HUES6 (cell line): ENCODE results near the gene BPGM.
"Not testable (repeated sequence)": the region's sequence is repeated elsewhere in the genome, so short reads cannot be mapped to it uniquely, and the experiment has no call there.

Experiments
- H3K27ac ChIP-seq: 2 replicates; pipeline ENCODE4 v1.7.0; 2013; ENCODE audit warnings: low read depth, mild to moderate bottlenecking, low read length, inconsistent platforms
- H3K27me3 ChIP-seq: 2 replicates; pipeline ENCODE4 v1.6.1; 2013; ENCODE audit warnings: low read length; ENCODE audit not compliant: control insufficient read depth, insufficient read depth
- H3K36me3 ChIP-seq: 2 replicates; pipeline ENCODE4 v1.6.1; 2013; ENCODE audit warnings: low read length; ENCODE audit not compliant: control insufficient read depth, insufficient read depth
- H3K4me1 ChIP-seq: 2 replicates; pipeline ENCODE4 v1.6.1; 2013; ENCODE audit warnings: low read length; ENCODE audit not compliant: control insufficient read depth, insufficient read depth
- H3K4me3 ChIP-seq: 2 replicates; pipeline ENCODE4 v1.5.1; 2013; ENCODE audit warnings: low read depth, low read length
- H3K9ac ChIP-seq: one replicate; pipeline ENCODE4 v1.6.1; 2013; ENCODE audit warnings: mild to moderate bottlenecking, low read length
- H3K9me3 ChIP-seq: 2 replicates; pipeline ENCODE4 v1.6.1; 2013; ENCODE audit warnings: low read depth, low read length; ENCODE audit not compliant: control insufficient read depth, insufficient read depth

BPGM gene

GRCh38 chr7:134632052-134632451 lies 14.6 kb upstream of the BPGM start:
- Histone ChIP-seq H3K36me3 (no peaks in the 10 kb centered on the region), H3K27me3 (peaks cover 12% of the 10 kb centered on the region; the same call in 1 of the 2 replicates), H3K4me3 (no peak overlapping the region), H3K27ac (no peak overlapping the region), H3K4me1 (no peaks in the 10 kb centered on the region), H3K9ac (no peak overlapping the region), H3K9me3 (no peaks in the 10 kb centered on the region)

GRCh38 chr7:134632937-134633540 lies 13.6 kb upstream of the BPGM start:
- Histone ChIP-seq H3K4me3 (no peak overlapping the region), H3K27ac (no peak overlapping the region), H3K27me3 (peaks cover 3% of the 10 kb centered on the region; the same call in 1 of the 2 replicates), H3K9ac (no peak overlapping the region), H3K36me3 (no peaks in the 10 kb centered on the region), H3K9me3 (no peaks in the 10 kb centered on the region), H3K4me1 (no peaks in the 10 kb centered on the region)

DNA sequence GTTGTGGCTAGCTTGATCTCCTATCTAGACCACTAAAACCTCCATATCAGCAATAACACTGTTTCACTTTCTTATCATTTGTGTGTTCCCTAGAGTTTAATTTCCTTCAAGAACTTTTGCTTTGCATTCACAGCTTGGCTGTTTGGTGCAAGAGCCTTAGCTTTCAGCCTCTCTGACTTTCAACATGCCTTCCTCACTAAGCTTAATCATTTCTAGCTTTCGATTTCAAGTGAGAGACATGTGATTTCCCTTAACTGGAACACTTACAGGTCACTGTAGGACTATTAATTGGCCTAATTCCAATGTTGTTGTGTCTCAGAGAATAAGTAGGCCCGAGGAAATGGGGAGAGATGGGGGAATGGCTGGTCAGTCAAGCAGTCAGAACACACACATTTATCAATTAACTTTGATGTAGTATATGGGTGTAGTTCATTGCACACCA lies 10.6 kb upstream of the BPGM start:
- Histone ChIP-seq H3K27me3 (no peaks in the 10 kb centered on the region; the same call in 1 of the 2 replicates), H3K4me1 (no peaks in the 10 kb centered on the region), H3K9ac (no peak overlapping the region), H3K27ac (no peak overlapping the region), H3K36me3 (no peaks in the 10 kb centered on the region), H3K4me3 (no peak overlapping the region), H3K9me3 (no peaks in the 10 kb centered on the region)

GRCh38 chr7:134637441-134637840 lies 9.2 kb upstream of the BPGM start:
- H3K27me3 ChIP-seq: no peaks in the 10 kb centered on the region
- no peak overlapping the region for H3K9ac ChIP-seq
- H3K27ac ChIP-seq: no peak overlapping the region
- no peak overlapping the region for H3K4me3 ChIP-seq
- no peaks in the 10 kb centered on the region for H3K9me3 ChIP-seq
- H3K36me3 ChIP-seq: no peaks in the 10 kb centered on the region
- H3K4me1 ChIP-seq: no peaks in the 10 kb centered on the region

GRCh38 chr7:134637934-134638719 lies 8.5 kb upstream of the BPGM start:
- H3K4me1 ChIP-seq: no peaks in the 10 kb centered on the region
- no peak overlapping the region for H3K9ac ChIP-seq
- no peak overlapping the region for H3K4me3 ChIP-seq
- H3K9me3 ChIP-seq: no peaks in the 10 kb centered on the region
- no peaks in the 10 kb centered on the region for H3K27me3 ChIP-seq
- no peak overlapping the region for H3K27ac ChIP-seq
- no peaks in the 10 kb centered on the region for H3K36me3 ChIP-seq

GRCh38 chr7:134639061-134639460 lies 7.6 kb upstream of the BPGM start:
- no peak overlapping the region for H3K27ac ChIP-seq
- no peak overlapping the region for H3K4me3 ChIP-seq
- no peaks in the 10 kb centered on the region for H3K4me1 ChIP-seq
- no peaks in the 10 kb centered on the region for H3K27me3 ChIP-seq
- no peaks in the 10 kb centered on the region for H3K36me3 ChIP-seq
- H3K9me3 ChIP-seq: no peaks in the 10 kb centered on the region
- H3K9ac ChIP-seq: no peak overlapping the region

DNA sequence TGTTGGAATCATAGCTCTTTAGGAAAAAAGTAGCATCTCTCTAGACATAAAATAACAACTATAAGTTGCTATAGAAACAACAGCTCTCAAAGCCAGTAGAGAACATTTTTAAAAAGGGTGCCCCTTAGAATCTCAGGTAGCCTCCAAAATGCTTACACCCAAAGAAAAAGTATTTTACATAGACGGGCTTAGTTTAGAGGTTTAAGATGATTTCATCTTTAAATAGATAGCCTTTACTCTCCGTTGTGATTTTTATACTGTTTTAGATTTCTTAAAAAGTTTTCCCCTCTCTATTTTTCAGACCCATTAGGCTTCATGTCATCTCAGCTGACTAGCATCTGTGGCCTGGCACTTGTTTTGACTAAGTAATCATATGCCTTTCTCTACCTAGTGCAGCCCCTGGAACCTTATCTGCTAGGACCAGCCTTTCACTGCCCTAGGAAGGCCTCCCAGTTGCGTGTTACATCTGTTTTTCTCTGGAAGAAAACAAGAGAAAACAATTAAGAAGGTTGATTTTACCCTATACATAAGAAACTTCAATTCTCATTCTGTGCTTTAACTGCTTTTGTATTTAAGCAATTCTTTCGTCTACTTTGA lies 6.9 kb upstream of the BPGM start:
- Histone ChIP-seq H3K27me3 (no peaks in the 10 kb centered on the region), H3K27ac (no peak overlapping the region), H3K4me3 (no peak overlapping the region), H3K9ac (no peak overlapping the region), H3K9me3 (no peaks in the 10 kb centered on the region), H3K4me1 (no peaks in the 10 kb centered on the region), H3K36me3 (no peaks in the 10 kb centered on the region)

- Histone ChIP-seq H3K9ac (no peak overlapping the region), H3K27me3 (no peaks in the 10 kb centered on the region), H3K4me1 (no peaks in the 10 kb centered on the region), H3K4me3 (no peak overlapping the region), H3K9me3 (no peaks in the 10 kb centered on the region), H3K36me3 (no peaks in the 10 kb centered on the region), H3K27ac (no peak overlapping the region)
Observed at GRCh38 chr7:134640842-134641715, 5.6 kb upstream of the BPGM start.

GRCh38 chr7:134641981-134642380 lies 4.7 kb upstream of the BPGM start:
- not testable (repeated sequence) for H3K4me1 ChIP-seq, H3K27me3 ChIP-seq, H3K27ac ChIP-seq, H3K9ac ChIP-seq, H3K9me3 ChIP-seq, H3K4me3 ChIP-seq, H3K36me3 ChIP-seq

- Histone ChIP-seq H3K9me3 (no peaks in the 10 kb centered on the region), H3K4me3 (no peak overlapping the region), H3K27ac (no peak overlapping the region), H3K9ac (no peak overlapping the region), H3K36me3 (no peaks in the 10 kb centered on the region), H3K4me1 (no peaks in the 10 kb centered on the region; the same call in 1 of the 2 replicates), H3K27me3 (no peaks in the 10 kb centered on the region)
Observed at GRCh38 chr7:134643131-134643530, 3.5 kb upstream of the BPGM start.
